ENCODE results near the gene PRDM15.

PRDM15 gene

DNA sequence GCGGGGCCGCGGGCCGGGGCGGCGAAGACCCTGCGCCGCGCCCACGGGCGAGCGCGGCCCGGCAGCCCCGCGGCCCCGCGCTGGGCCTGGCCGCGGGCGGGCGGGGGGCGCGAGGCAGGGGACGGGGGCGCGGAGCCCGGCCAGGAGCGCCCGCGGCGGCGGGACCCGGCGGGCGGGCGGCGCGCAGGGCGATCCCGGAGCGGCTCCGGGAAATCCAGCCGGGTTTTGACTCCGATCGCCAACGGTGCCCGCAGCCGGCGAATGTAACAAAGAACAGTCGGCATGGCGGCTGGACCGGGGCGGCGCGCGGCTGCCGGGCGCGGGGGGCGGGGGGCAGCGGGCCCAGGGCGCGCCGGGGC is 334 bp downstream of the PRDM15 start:
- peaks cover 25% of the 10 kb centered on the region for H3K4me1 Mint-ChIP-seq
- DNase-seq (ENCODE audit: low spot score in 2 of 2) (peak; percentile 43 to 83), ATAC-seq (peak; percentile 78)
- peak overlapping the region; percentile 82 for H3K27ac Mint-ChIP-seq
- H3K4me3 Mint-ChIP-seq = peak overlapping the region; percentile 75
- H3K36me3 Mint-ChIP-seq = peaks cover 8% of the 10 kb centered on the region
- H3K9me3 Mint-ChIP-seq = no peaks in the 10 kb centered on the region

DNA sequence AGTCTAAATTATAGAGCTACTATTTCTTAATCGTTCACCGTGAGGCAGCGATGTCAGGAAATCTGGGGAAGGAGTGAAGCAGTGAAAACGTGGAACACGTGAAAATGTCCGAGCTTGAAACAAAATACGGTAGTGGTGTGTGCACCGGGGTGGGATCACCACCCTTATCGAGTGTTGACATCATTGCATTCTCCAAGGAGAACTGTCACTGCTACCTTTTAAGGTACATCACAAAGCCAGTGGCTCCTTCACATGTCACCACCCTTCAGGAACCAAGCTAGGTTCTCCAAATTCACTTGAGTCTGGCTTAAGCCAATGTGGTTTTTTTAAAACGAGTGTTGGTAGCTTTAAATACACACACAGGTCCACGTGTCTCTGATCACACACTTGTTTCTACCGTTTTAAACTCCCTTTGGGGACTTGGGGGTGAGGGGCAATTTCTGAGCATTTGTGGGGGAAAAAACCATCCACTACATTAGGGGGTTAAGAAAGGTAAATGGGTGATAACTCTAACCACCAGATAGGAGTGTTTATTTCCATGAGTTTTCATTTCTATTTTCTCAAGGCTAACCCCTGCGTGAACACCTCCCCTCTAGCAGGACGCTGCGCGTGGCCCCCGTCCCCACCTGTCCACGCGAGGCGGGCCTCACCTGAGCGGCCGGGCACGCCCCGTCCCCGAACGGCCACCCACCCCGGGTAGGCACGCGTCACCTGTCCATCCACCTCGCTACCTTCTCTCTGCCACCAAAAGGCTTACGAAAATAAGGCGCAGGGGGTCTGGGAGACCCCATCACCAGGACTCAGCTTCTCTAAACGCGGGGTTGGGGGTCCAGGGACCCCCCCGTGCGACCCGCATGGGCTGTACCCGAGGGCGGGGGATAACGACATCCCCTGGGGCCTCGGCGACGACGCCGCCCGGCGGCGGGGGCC is 978 bp downstream of the PRDM15 start:
- Mint-ChIP-seq H3K4me3 (peak overlapping the region; percentile 75), H3K36me3 (peaks cover 14% of the 10 kb centered on the region)

DNA sequence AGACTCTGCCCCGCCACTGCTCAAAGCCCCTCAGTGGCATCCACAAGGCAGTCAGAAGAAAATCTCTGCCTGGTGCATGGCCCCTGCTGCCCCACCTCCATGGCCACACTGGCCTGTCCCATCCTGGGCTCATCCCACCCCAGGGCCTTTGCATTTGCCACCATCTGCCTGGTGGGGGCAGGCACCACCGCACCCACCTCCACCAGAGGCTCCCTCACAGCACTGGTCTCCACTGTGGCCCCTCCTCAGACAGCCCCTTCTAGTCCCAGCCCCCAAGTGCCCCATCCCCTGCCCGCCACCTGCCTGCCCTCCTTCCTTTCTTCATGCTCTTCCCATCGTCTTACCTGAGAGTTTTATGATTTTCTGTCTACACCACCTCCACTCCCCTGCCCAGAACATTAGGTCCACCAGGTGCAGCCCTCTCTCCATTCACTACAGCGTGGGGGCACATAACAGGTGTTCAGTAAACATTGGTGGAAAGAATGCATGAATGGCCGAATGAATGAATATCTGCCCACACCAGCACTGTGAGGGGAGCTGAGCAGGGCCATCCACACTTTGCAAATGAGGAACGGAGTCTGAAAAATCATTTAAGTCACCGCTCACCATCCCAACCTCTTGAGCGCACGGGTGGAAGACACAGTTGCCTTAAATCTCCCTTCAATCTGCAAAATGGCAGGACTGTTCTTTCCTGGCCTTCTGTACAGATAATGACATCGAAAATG is 2.1 kb downstream of the PRDM15 start:
- Mint-ChIP-seq H3K36me3 (peaks cover 19% of the 10 kb centered on the region), H3K27ac (no peak overlapping the region), H3K4me1 (peaks cover 40% of the 10 kb centered on the region), H3K4me3 (peak overlapping the region; percentile 75), H3K9me3 (no peaks in the 10 kb centered on the region)
- ATAC-seq (no peak), DNase-seq (ENCODE audit: low spot score in 2 of 2) (no peak)

More for the DNA sequence above, 978 bp downstream of the PRDM15 start:
- H3K27ac Mint-ChIP-seq = peak overlapping the region; percentile 82
- H3K9me3 Mint-ChIP-seq = no peaks in the 10 kb centered on the region
- DNase-seq (ENCODE audit: low spot score in 2 of 2) (peak in 1 of 2 donors; percentile 70), ATAC-seq (peak; percentile 40)
- H3K4me1 Mint-ChIP-seq = peaks cover 31% of the 10 kb centered on the region

DNA sequence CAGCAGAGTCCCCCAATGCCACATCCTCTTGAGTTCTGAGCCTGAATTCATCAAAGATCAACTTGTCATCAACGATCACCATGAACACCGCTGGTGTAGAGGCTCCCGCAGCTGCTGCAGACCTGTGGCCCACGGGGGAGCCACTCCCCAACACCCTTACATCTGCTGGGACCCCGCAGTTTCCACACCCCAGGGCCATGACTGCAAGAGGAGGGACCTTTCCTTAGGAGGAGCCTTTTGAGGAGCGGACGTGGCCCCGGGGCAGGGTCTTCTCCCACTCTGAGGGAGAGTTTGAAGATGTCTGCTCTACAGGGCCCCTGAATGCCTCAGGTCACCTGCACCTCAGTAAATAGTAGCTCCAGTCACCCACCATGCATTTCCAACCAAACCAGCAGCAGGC is 2.7 kb downstream of the PRDM15 start:
- Mint-ChIP-seq H3K36me3 (peaks cover 21% of the 10 kb centered on the region), H3K4me1 (peaks cover 47% of the 10 kb centered on the region), H3K4me3 (peak overlapping the region; percentile 75), H3K27ac (no peak overlapping the region), H3K9me3 (no peaks in the 10 kb centered on the region)
- ATAC-seq (no peak), DNase-seq (ENCODE audit: low spot score in 2 of 2) (no peak)

- Mint-ChIP-seq H3K4me3 (no peak overlapping the region), H3K36me3 (peaks cover 25% of the 10 kb centered on the region), H3K27ac (no peak overlapping the region), H3K9me3 (no peaks in the 10 kb centered on the region), H3K4me1 (peaks cover 48% of the 10 kb centered on the region)
- ATAC-seq = no peak
- DNase-seq (ENCODE audit: low spot score in 2 of 2) = no peak
Measured at GRCh38 chr21:41875086-41875485, 4.1 kb downstream of the PRDM15 start.

DNA sequence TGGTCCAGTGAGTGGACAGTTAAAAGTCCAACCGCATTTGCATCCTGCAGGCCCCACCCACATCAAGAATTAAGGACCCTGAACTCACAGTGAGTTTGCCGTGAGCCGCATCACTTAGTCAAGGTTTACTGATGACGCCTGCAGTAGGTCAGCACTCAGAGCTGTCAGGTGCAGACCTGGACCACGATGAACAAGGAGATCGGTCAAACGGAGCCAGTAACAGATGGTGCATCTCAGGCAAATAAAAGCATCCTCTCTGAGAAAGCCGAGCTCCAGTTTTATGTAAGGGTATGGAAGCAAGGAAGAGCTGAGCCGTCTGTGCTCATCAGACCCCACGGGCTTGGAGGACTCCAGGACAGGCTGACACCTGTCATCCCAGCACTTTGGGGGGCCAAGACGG is 4.5 kb downstream of the PRDM15 start:
- ATAC-seq (no peak), DNase-seq (ENCODE audit: low spot score in 2 of 2) (no peak)
- H3K4me1 Mint-ChIP-seq = peaks cover 48% of the 10 kb centered on the region
- no peak overlapping the region for H3K4me3 Mint-ChIP-seq
- H3K36me3 Mint-ChIP-seq = peaks cover 25% of the 10 kb centered on the region
- no peaks in the 10 kb centered on the region for H3K9me3 Mint-ChIP-seq
- H3K27ac Mint-ChIP-seq = no peak overlapping the region

GRCh38 chr21:41873426-41873825 is 5.7 kb downstream of the PRDM15 start:
- DNase-seq (ENCODE audit: low spot score in 2 of 2) (no peak), ATAC-seq (no peak)
- no peak overlapping the region for H3K4me3 Mint-ChIP-seq
- peaks cover 25% of the 10 kb centered on the region for H3K36me3 Mint-ChIP-seq
- H3K4me1 Mint-ChIP-seq = peaks cover 53% of the 10 kb centered on the region
- no peaks in the 10 kb centered on the region for H3K9me3 Mint-ChIP-seq
- peak overlapping the region; percentile 44 for H3K27ac Mint-ChIP-seq

DNA sequence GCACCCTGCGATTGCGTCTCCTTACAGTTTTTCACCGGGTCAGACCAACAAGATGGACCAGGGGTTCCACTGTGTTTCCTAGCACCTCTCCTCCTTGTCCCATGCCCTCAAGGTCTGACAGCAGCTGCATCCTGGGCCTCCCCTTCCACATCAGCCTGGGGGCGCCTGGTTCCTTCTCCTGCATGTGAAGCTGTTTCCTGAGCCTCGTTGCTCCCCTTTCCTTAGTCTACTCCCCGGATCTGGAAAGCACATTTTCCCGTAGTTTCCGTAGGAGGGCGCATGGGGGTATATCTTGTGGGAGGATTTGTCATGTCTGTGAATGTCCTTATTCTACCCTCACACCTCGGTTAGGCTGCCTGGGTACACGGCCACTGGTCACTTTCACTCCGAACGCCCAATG is 6.1 kb downstream of the PRDM15 start:
- no peak overlapping the region for H3K4me3 Mint-ChIP-seq
- no peak for DNase-seq (ENCODE audit: low spot score in 2 of 2)

DNA sequence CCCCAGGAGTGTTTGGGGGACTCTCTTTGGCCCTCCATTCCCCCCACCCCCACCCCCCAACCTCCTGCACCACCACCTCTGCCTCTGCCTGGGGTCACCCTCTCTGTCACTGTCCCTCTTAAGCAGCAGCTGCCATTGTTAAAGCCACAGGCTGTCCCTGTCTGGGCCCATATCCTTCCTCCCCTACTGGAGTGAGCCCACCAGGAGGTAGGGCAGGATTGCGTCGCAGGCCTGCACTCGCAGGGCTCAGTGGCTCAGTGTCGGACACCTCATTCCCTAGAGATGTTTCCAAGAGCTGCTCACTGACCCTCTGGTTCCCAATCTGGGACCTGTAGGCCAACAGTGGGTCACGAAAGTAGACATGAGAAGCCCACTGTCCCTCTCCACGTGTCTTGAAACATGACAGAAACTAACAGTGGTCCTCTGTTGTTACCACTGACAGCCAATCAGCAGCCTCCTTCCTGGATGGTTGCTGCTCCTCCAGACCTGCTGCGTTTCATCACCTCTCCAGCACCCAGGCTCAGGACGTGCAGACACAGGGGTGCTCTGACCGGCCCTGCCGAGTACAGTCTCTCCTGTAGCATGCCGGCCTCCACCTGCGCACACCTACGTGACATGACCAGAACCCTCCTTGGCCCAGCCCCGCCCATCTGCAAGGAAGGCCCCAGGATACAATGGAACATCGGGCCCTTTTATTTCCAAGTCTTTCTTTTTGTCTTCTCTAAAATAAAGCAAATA is 7.7 kb downstream of the PRDM15 start:
- no peak for ATAC-seq
- Mint-ChIP-seq H3K27ac (peak overlapping the region; percentile 8), H3K9me3 (no peaks in the 10 kb centered on the region), H3K36me3 (peaks cover 25% of the 10 kb centered on the region), H3K4me1 (peaks cover 36% of the 10 kb centered on the region), H3K4me3 (no peak overlapping the region)
- no peak for DNase-seq (ENCODE audit: low spot score in 2 of 2)

More for the DNA sequence above, 6.1 kb downstream of the PRDM15 start:
- H3K9me3 Mint-ChIP-seq = no peaks in the 10 kb centered on the region
- peaks cover 25% of the 10 kb centered on the region for H3K36me3 Mint-ChIP-seq
- H3K4me1 Mint-ChIP-seq = peaks cover 52% of the 10 kb centered on the region
- ATAC-seq = no peak
- H3K27ac Mint-ChIP-seq = no peak overlapping the region

DNA sequence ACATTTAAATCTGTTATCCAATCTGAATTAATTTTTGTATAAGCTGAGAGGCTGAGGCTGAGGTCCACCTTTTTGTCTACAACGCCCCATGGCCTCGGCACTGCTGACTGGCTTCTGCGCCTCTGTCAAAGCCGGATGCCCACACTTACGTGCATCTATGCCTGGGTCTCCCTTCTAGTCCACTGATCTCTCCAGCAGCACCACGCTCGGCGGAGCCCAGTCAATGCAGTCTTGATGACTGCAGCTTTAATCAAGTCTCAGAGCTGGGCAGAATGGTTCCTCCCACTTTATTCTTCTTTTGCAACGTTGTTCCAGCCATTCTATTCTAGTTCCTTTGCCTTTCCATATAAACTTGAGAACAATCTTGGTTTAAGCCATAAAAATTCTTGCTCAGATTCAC is 9.4 kb downstream of the PRDM15 start:
- no peaks in the 10 kb centered on the region for H3K9me3 Mint-ChIP-seq
- H3K4me3 Mint-ChIP-seq = no peak overlapping the region
- DNase-seq (ENCODE audit: low spot score in 2 of 2) (no peak), ATAC-seq (no peak)
- H3K4me1 Mint-ChIP-seq = peaks cover 47% of the 10 kb centered on the region
- peaks cover 19% of the 10 kb centered on the region for H3K36me3 Mint-ChIP-seq
- no peak overlapping the region for H3K27ac Mint-ChIP-seq

DNA sequence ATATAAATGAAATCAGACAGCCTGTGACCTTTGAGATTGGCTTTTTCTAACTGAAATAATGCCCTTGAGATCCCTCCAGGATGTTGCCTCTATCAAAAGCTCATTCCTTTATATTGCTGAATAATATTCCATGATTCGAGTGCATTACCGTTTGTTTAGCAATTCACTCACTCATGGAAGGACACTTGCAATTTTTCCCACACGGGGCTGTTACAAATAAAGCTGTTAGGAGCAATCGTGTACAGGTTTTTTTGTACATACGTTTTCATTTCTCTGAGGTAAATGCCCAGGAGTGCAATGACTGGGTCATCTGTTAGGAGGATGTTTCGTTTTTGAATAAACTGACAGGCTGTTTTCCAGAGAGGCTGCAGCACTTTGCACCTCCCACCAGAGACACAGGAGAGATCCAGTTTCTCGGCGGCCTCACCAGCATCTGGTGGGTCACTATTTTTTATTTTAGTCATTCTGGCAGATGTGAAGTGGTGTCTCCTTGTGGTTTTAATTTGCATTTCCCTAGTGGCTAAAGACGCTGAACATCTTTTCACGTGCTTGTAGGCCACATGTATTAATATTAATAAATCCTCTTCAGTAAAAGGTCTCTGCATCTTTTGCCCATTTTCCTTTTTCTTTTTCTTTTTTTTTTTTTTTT is 11.0 kb downstream of the PRDM15 start:
- Mint-ChIP-seq H3K36me3 (peaks cover 10% of the 10 kb centered on the region), H3K4me3 (no peak overlapping the region), H3K27ac (no peak overlapping the region), H3K9me3 (no peaks in the 10 kb centered on the region), H3K4me1 (peaks cover 47% of the 10 kb centered on the region)
- DNase-seq (ENCODE audit: low spot score in 2 of 2) (no peak), ATAC-seq (no peak)

DNA sequence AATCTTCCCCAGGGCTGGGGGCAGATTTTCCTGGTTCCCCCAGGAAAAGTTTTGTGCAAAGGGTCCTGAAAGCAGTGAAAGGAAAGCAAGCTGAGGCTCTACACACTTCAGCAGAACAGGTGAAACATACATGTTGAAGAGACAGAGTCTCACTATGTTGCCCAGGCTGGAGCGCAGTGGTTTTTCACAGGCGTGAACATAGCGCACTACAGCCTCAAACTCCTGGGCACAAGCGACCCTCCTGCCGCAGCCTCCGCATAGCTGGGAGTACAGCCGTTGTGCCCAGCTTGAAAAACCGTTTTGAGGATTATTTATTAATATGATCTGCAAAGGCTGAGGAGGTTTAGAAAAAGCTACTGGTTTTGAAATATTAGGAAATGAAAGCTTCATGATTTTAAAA is 11.8 kb downstream of the PRDM15 start:
- no peak overlapping the region for H3K27ac Mint-ChIP-seq
- ATAC-seq (no peak), DNase-seq (ENCODE audit: low spot score in 2 of 2) (no peak)
- peaks cover 42% of the 10 kb centered on the region for H3K4me1 Mint-ChIP-seq
- peaks cover 7% of the 10 kb centered on the region for H3K36me3 Mint-ChIP-seq
- H3K4me3 Mint-ChIP-seq = no peak overlapping the region
- no peaks in the 10 kb centered on the region for H3K9me3 Mint-ChIP-seq

DNA sequence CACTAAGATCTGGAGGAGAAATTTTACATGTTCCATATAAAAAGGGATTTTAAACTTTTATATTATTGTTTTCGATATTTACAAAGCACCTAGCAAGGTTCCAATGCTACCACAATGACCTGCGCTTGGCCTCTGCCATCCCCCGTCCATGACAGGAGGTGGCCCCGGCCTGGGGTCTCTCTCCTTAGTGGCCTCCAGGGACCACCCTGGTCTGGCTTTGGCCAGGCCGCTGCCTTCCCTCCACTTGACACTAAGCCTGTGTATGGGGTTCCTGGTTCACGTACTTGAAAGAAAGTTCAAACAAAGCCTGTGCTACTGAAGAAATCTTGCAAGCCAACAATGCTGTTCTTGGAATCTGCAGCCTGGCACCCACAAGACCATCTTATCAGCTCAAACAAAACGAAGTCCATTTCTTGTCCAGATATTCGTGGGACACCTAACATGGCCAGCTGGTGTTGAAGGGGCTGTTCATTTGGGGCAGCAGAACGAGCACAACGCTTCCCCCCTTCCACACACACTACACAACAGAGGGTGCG is 12.8 kb downstream of the PRDM15 start:
- peaks cover 3% of the 10 kb centered on the region for H3K36me3 Mint-ChIP-seq
- no peak for ATAC-seq
- H3K27ac Mint-ChIP-seq = no peak overlapping the region
- H3K4me3 Mint-ChIP-seq = no peak overlapping the region
- no peaks in the 10 kb centered on the region for H3K9me3 Mint-ChIP-seq
- no peak for DNase-seq (ENCODE audit: low spot score in 2 of 2)
- peaks cover 38% of the 10 kb centered on the region for H3K4me1 Mint-ChIP-seq

DNA sequence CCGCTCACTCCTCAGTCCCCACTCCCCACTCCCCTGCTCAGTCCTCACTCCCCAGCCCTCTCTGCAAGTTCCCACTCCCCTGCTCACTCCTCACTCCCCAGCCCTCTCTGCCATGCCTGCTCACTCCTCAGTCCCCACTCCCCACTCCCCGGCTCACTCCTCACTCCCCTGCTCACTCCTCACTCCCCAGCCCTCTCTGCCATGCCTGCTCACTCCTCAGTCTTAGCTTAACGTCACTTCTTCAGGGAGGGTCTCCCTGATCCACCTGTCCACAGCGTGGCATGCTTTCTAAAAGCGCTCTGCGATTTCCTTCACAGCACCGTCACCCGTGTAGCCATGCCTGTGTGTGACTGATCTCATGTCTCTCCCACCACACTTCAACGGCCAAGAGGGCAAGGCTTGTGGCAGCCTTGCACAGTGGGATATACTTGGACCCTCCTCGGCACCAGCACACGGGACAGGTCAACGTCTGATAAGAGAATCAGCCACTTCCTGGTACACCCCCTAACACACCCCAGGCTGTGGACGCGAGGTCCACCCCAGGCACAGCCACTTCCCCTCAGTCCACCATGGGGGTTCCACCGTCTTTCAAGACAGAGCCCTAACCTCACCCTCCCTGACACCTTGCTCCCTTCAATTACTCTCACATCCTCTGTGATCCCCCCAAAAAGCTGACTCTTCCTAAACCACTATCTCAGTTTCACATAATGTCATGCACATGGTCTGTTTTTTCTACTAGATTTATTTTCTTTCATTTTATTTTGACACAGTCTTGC is 14.0 kb downstream of the PRDM15 start:
- peak overlapping the region; percentile 41 for H3K27ac Mint-ChIP-seq
- peak overlapping the region; percentile 2 for H3K4me3 Mint-ChIP-seq
- ATAC-seq (peak; percentile 84), DNase-seq (ENCODE audit: low spot score in 2 of 2) (no peak)
- H3K9me3 Mint-ChIP-seq = no peaks in the 10 kb centered on the region
- peaks cover 3% of the 10 kb centered on the region for H3K36me3 Mint-ChIP-seq
- peaks cover 40% of the 10 kb centered on the region for H3K4me1 Mint-ChIP-seq

All from stimulated activated effector memory CD8-positive, alpha-beta T cell treated with anti-CD3 and anti-CD28 coated beads, Interleukin-12 subunit alpha, Interleukin-12 subunit beta, amount 100 ng/mL, for 72 hours (primary cell).